T-cell (primary cell): ENCODE results near the gene RTBDN. TPM values are rescaled to one million over a fixed set of nuclear protein-coding genes. Genes with fewer than 3 reads are reported as not detected.
"Not testable (repeated sequence)": the region's sequence is repeated elsewhere in the genome, so short reads cannot be mapped to it uniquely, and the experiment has no call there.

Source experiments
- ATAC-seq, 4 experiments: fragments of 200-7000 bp in 3 of 4; fragments of 150-1000 bp in 1 of 4; cut with Tn5 transposase; replicated peaks in 1 of 4; 1 replicate in 3 of 4; 2 replicates in 1 of 4; pipeline ENCODE4 v1.10.0; 2021; ENCODE audit warnings: moderate library complexity in 3 of 4, mild to moderate bottlenecking in 2 of 4, moderate number of reproducible peaks in 1 of 4
- CTCF ChIA-PET, 2 donors: fragments of 300-600 bp; sonication (Branson Sonifier 250); formaldehyde crosslinking; loops; one replicate each; lab custom pipeline; 2022; ENCODE audit warnings: antibody characterized with exemption in 2 of 2; lab: Charles Lee
- POLR2A ChIA-PET, 2 donors: fragments of 300-600 bp; sonication (Branson Sonifier 250); formaldehyde crosslinking; loops; one replicate each; lab custom pipeline; 2022; ENCODE audit warnings: antibody characterized with exemption in 2 of 2; lab: Charles Lee
- DNase-seq, 35 experiments: peaks; one replicate each; pipeline versions ENCODE4 v3.0.0 to v3.0.0-alpha.2; 2013 to 2023
- H3K27ac ChIP-seq: one replicate; pipeline ENCODE4 v1.5.1; 2013; ENCODE audit warnings: low read length
- H3K27me3 ChIP-seq, 2 experiments: replicated peaks in 1 of 2; 1 replicate in 1 of 2; 2 replicates in 1 of 2; pipeline versions ENCODE4 v1.6.1 to v1.7.0; 2013; ENCODE audit warnings: low read length in 1 of 2, mixed read lengths in 1 of 2; ENCODE audit not compliant: control insufficient read depth in 2 of 2, insufficient read depth in 2 of 2; ENCODE audit errors: extremely low read depth in 1 of 2
- H3K36me3 ChIP-seq, 2 donors: 1 replicate in 1 of 2; 2 replicates in 1 of 2; pipeline versions ENCODE4 v1.6.1 to v1.7.0; 2013; ENCODE audit warnings: low read length in 1 of 2; ENCODE audit not compliant: control insufficient read depth in 2 of 2, insufficient read depth in 1 of 2; ENCODE audit errors: extremely low read depth in 1 of 2
- H3K4me1 ChIP-seq, 2 experiments: 1 replicate in 1 of 2; 2 replicates in 1 of 2; pipeline versions ENCODE4 v1.6.1 to v1.7.0; 2013; ENCODE audit warnings: low read length in 2 of 2, mixed read lengths in 1 of 2; ENCODE audit not compliant: insufficient read depth in 2 of 2, control insufficient read depth in 1 of 2; ENCODE audit errors: extremely low read depth in 1 of 2
- H3K4me3 ChIP-seq, 2 donors: 1 replicate in 1 of 2; 2 replicates in 1 of 2; pipeline versions ENCODE4 v1.5.1 to v1.7.0; 2013; ENCODE audit warnings: mild to moderate bottlenecking in 2 of 2, low read length in 1 of 2, moderate library complexity in 1 of 2; ENCODE audit not compliant: control insufficient read depth in 1 of 2; ENCODE audit errors: extremely low read depth in 1 of 2
- H3K9me3 ChIP-seq: 2 replicates; pipeline ENCODE4 v1.7.0; 2013
- H3K27ac Mint-ChIP-seq, 2 donors: one replicate each; pipeline ENCODE4 v1.8.0; 2020 to 2021; ENCODE audit warnings: mild to moderate bottlenecking in 2 of 2, mixed read lengths in 2 of 2
- H3K27me3 Mint-ChIP-seq, 2 donors: one replicate each; pipeline ENCODE4 v1.8.0; 2021 to 2022; ENCODE audit warnings: mixed read lengths in 2 of 2
- H3K36me3 Mint-ChIP-seq: one replicate; pipeline ENCODE4 v1.8.0; 2021; ENCODE audit warnings: mixed read lengths
- H3K4me1 Mint-ChIP-seq, 3 donors: one replicate each; pipeline ENCODE4 v1.8.0; 2020 to 2022; ENCODE audit warnings: mixed read lengths in 3 of 3, mild to moderate bottlenecking in 1 of 3
- H3K4me3 Mint-ChIP-seq, 3 donors: one replicate each; pipeline ENCODE4 v1.8.0; 2020 to 2022; ENCODE audit warnings: mild to moderate bottlenecking in 3 of 3, mixed read lengths in 3 of 3, moderate library complexity in 3 of 3
- H3K9me3 Mint-ChIP-seq, 3 donors: one replicate each; pipeline ENCODE4 v1.8.0; 2020 to 2022; ENCODE audit warnings: mixed read lengths in 3 of 3
- WGBS: methylation state at CpG from one replicate; pipeline ENCODE4 v1.1.5; 2013; ENCODE audit warnings: missing lambda C conversion rate; ENCODE audit not compliant: insufficient coverage; 5-methylcytosine and 5-hydroxymethylcytosine counted together
- total RNA-seq, 35 experiments: library from RNA in 6 of 35; stranded (reverse) in 6 of 35; fragments of 120-200 nt in 1 of 35; gene quantifications; one replicate each; pipeline versions ENCODE4 v1.2.1 to v1.2.4 and lab custom pipeline; 2013 to 2026

The RTBDN gene
- total RNA-seq, 5 donors from 2014 or later (not counting 1 experiment from before 2014, with no cell fraction given): not detected

GRCh38 chr19:12817188-12817587 lies 17.2 kb downstream of the RTBDN start:
- H3K4me1 Mint-ChIP-seq, H3K27me3 ChIP-seq, POLR2A ChIA-PET, H3K27ac ChIP-seq, H3K4me1 ChIP-seq, H3K36me3 ChIP-seq, ATAC-seq, H3K27ac Mint-ChIP-seq, H3K27me3 Mint-ChIP-seq, H3K4me3 Mint-ChIP-seq, H3K9me3 ChIP-seq, DNase-seq, H3K9me3 Mint-ChIP-seq, H3K4me3 ChIP-seq: not testable (repeated sequence)
- H3K36me3 Mint-ChIP-seq: peaks cover 18% of the 10 kb centered on the region
- no CpG with 5 or more reads among the region's 6 CpGs for whole genome bisulfite sequencing
- CTCF ChIA-PET: interaction anchor here in 1 of 2 donors (0.8 kb wide), 1 partner anchor 30 kb away, joined by 7 read pairs; no protein-coding TSS in a partner anchor

GRCh38 chr19:12815088-12815487 lies 19.3 kb downstream of the RTBDN start:
- Histone ChIP-seq H3K36me3 (peaks cover 2 to 4% of the 10 kb centered on the region in 2 donors), H3K4me1 (no peaks in the 10 kb centered on the region), H3K9me3 (no peaks in the 10 kb centered on the region), H3K4me3 (no peak overlapping the region), H3K27ac (no peak overlapping the region), H3K27me3 (no peaks in the 10 kb centered on the region)
- Mint-ChIP-seq H3K4me1 (no peaks in the 10 kb centered on the region), H3K27me3 (no peaks in the 10 kb centered on the region), H3K9me3 (no peaks in the 10 kb centered on the region), H3K36me3 (peaks cover 15% of the 10 kb centered on the region), H3K27ac (no peak overlapping the region), H3K4me3 (no peak overlapping the region)
- ChIA-PET POLR2A (interaction anchor here in 1 of 2 donors (0.7 kb wide), 1 partner anchor 22 kb away, joined by 4 read pairs; no protein-coding TSS in a partner anchor), CTCF (interaction anchor here (0.5 to 0.9 kb wide), 3 partner anchors 68 to 276 kb away, joined by 4 to 12 read pairs (median 5); no protein-coding TSS in a partner anchor)
- DNase-seq (no peak), ATAC-seq (no peak)
- 94% methylated on average over 5 of the region's 7 CpGs for WGBS

GRCh38 chr19:12806242-12807081 lies 27.9 kb downstream of the RTBDN start, which contains the start of gene RNASEH2A:
Gene RNASEH2A (plus strand): TSS chr19:12806584. CDS start chr19:12806674, 90 bp downstream.
- ChIA-PET CTCF (interaction anchor here (0.5 to 1.3 kb wide), 7 partner anchors 9 to 927 kb away, joined by 3 to 7 read pairs (median 4); no protein-coding TSS in a partner anchor), POLR2A (interaction anchor here (0.5 to 1.1 kb wide), 5 partner anchors 13 to 126 kb away, joined by 3 to 6 read pairs (median 3); partner anchors contain the start of gene JUNB (in 1 of the 2))
- Mint-ChIP-seq H3K4me3 (peak within 1 kb of the TSS; percentile 85 to 95 (median 87)), H3K36me3 (peaks cover 10% of the 10 kb centered on the region), H3K4me1 (peaks cover 21 to 24% (median 24%) of the 10 kb centered on the region in 3 donors), H3K27me3 (no peaks in the 10 kb centered on the region), H3K9me3 (no peaks in the 10 kb centered on the region), H3K27ac (peak within 1 kb of the TSS; percentile 70 to 90)
- Histone ChIP-seq H3K4me1 (peaks cover 4 to 27% of the 10 kb centered on the region in 2 experiments), H3K27me3 (peaks cover 0 to 2% of the 10 kb centered on the region in 2 experiments), H3K27ac (peak within 1 kb of the TSS; percentile 58), H3K9me3 (no peaks in the 10 kb centered on the region), H3K4me3 (peak within 1 kb of the TSS; percentile 65 to 85), H3K36me3 (peaks cover 0 to 7% of the 10 kb centered on the region in 2 donors)
- whole genome bisulfite sequencing: under 1% methylated on average over 54 of the region's 66 CpGs
- ATAC-seq (peak; percentile 85 to 89 (median 87)), DNase-seq (peak; percentile 75 to 92 (median 81))

GRCh38 chr19:12804051-12804450 lies 30.3 kb downstream of the RTBDN start:
- Histone ChIP-seq H3K27ac (no peak overlapping the region), H3K4me3 (no peak overlapping the region), H3K27me3 (peaks cover 0 to 2% of the 10 kb centered on the region in 2 experiments), H3K4me1 (peaks cover 10 to 43% of the 10 kb centered on the region in 2 experiments), H3K36me3 (peaks cover 0 to 11% of the 10 kb centered on the region in 2 donors), H3K9me3 (no peaks in the 10 kb centered on the region)
- 97% methylated on average over 25 of the region's 26 CpGs for WGBS
- DNase-seq: no peak
- Mint-ChIP-seq H3K27me3 (no peaks in the 10 kb centered on the region), H3K9me3 (no peaks in the 10 kb centered on the region), H3K36me3 (peaks cover 4% of the 10 kb centered on the region), H3K27ac (no peak overlapping the region), H3K4me1 (peaks cover 28 to 41% (median 39%) of the 10 kb centered on the region in 3 donors), H3K4me3 (peak overlapping the region in 1 of 3 donors; percentile 4)
- ChIA-PET POLR2A (interaction anchor here in 1 of 2 donors (0.6 kb wide), 1 partner anchor 87 kb away, joined by 6 read pairs; no protein-coding TSS in a partner anchor), CTCF (interaction anchor here (0.7 to 0.9 kb wide), 2 partner anchors 38 to 46 kb away, joined by 3 to 5 read pairs; no protein-coding TSS in a partner anchor)
- ATAC-seq: no peak

- Histone ChIP-seq H3K4me3 (peak overlapping the region; percentile 93 to 96), H3K9me3 (no peaks in the 10 kb centered on the region), H3K4me1 (peaks cover 10 to 43% of the 10 kb centered on the region in 2 experiments), H3K27ac (no peak overlapping the region), H3K27me3 (peaks cover 0 to 2% of the 10 kb centered on the region in 2 experiments), H3K36me3 (peaks cover 0 to 15% of the 10 kb centered on the region in 2 donors)
- Mint-ChIP-seq H3K36me3 (no peaks in the 10 kb centered on the region), H3K9me3 (no peaks in the 10 kb centered on the region), H3K4me3 (peak overlapping the region; percentile 86 to 87 (median 86)), H3K27ac (peak overlapping the region in 1 of 2 donors; percentile 41), H3K4me1 (peaks cover 28 to 38% (median 35%) of the 10 kb centered on the region in 3 donors), H3K27me3 (no peaks in the 10 kb centered on the region)
- CTCF ChIA-PET: interaction anchor here in 1 of 2 donors (0.5 kb wide), 1 partner anchor 8 kb away, joined by 5 read pairs; no protein-coding TSS in a partner anchor
- POLR2A ChIA-PET: no interaction called here
- DNase-seq (no peak), ATAC-seq (no peak)
- 38% methylated on average over 15 of the region's 22 CpGs for WGBS
Observed at GRCh38 chr19:12802267-12803106, 31.9 kb downstream of the RTBDN start.
